Caki2 (cell line): Measurements from ENCODE around the gene PIH1D2. TPM values are rescaled to one million over a fixed set of nuclear protein-coding genes. Genes with fewer than 3 reads are reported as not detected.
A peak's percentile ranks its signal among the peaks of the same experiment; 100 is the strongest.
"Not testable (repeated sequence)": the region's sequence is repeated elsewhere in the genome, so short reads cannot be mapped to it uniquely, and the experiment has no call there.

ENCODE experiments used
- DNase-seq: peaks from one replicate; pipeline ENCODE4 v3.0.0-alpha.2; 2015; ENCODE audit warnings: low read depth
- in situ Hi-C: cut with HindIII; loops from 2 replicates; pipeline ENCODE4 v1.10.0; 2016; ENCODE audit warnings: low sequenced_read_pairs, low pct_unique_long_range_greater_than_20kb, mixed read lengths
- total RNA-seq: library from RNA; depleted of rRNA; stranded (reverse); fragments of >200 nt; shearing (Covaris generic); gene quantifications from 2 replicates; pipeline ENCODE4 v1.2.3, GENCODE V29; 2014; ENCODE audit warnings: low replicate concordance

Gene PIH1D2
- total RNA-seq, 1 experiment from 2014 or later: 11.4 TPM

DNA sequence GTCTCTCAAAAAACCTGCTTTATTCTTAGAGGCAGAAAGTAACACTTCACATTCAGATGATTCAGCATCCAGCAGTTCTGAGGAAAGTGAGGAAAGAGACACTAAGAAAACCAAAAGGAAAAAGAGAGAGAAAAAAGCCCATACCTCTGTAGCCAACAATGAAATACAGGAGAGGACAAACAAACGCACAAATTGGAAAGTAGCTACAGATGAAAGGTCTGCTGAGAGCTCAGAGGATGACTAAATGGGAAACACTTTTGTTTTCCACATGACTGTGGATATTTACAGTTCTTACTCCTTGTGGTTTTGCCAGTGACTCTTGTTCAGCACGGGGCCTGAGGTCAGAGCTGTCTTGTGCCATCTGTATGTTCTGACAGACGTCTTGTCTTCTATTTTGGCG, 8.9 kb upstream of the PIH1D2 start:
- DNase-seq: no peak
- in situ Hi-C loops: no loop called here

DNA sequence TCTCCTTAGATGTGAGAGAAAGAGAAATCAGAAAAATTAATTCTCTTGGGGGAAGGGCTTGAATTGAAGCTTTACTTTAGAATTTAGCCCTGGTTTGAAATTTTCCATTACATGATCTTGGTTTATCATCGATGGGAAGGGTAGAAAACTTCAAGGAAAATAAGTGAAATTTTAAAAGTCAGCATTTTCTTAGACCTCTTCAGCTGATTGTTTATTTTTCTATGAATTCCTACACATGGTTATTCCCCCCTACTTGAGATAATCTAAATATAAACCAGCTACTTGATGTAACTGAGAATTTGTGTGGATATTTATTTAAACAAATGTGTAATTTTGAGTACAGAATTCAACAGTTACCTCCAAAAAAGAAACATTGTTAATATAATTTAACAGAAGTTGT, 10.9 kb downstream of the PIH1D2 start:
- no peak for DNase-seq
- in situ Hi-C loops: no loop called here

DNA sequence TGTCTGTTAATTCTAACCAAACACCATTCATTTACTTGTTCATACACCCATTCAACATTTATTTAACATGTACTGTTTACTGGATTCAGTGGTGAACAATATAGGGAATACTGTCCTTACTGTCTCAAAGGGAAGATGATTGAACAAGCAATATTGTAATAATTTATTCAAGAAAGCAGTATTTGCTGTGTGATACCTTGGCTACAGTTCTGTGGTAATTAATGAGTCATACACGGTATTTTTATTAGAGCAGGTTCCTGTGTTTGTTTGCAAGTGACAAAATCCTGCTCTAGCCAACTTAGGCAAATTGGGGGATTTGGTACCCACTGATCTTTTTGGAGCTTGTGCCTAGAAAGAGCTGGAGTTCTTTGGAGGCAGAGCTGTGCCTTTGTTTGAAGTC, 15.7 kb downstream of the PIH1D2 start:
- in situ Hi-C loops: no loop called here
- no peak for DNase-seq

DNA sequence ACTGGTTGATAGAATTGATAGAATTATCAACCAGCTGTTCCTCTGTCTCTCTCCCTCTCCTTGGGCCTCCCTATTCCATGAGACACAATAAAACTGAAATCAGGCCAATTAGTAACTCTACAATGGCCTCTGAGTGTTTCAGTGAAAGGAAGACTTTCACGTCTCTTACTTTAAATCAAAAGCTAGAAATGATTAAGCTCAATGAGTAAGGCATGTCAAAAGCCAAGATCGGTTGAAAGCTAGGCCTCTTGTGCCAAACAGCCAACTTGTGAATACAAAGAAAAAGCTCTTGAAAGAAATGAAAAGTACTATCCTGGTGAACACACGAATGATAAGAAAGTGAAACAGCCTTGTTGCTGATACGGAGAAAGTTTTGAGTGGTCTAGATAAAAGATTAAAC, 16.6 kb downstream of the PIH1D2 start:
- no peak for DNase-seq
- in situ Hi-C loops: no loop called here

DNA sequence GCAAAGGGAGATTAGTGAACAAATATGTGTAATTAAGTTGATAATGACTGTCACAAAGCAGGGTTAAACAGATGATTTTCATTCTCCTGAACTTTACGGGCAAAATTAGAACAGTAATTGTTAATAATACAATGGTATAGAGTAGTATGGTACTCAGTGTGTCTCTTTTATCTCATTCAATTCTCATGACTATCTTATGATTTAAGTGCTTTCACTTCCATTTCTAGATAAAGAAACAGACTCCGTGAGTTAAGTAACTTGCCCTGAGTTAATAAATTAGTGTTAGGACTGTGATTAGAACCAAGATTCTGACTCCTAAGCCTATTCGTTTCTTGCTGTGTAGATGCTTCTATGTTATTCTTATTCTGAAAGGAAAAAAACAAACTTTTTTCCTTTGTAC, 22.0 kb downstream of the PIH1D2 start:
- no peak for DNase-seq

DNA sequence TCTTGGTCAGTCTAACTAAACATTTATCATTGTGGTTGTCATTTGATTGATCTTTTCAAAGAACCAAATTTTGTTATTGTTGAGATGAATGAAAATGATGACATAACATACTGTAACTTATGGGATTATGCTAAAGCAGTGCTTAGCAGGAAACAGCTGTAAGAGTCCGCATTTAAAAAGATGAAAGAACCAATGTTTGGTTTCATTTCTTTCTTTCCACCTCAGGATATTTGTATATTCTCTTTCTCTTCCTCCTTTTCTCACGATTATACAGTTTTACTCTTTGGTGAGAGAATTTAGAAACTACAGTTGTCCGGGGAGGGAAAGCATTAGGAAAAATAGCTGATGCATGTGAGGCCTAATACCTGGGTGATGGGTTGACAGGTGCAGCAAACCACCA, 23.1 kb downstream of the PIH1D2 start:
- no peak for DNase-seq

More for the DNA sequence above, 22.0 kb downstream of the PIH1D2 start:
- in situ Hi-C loops: no loop called here

DNA sequence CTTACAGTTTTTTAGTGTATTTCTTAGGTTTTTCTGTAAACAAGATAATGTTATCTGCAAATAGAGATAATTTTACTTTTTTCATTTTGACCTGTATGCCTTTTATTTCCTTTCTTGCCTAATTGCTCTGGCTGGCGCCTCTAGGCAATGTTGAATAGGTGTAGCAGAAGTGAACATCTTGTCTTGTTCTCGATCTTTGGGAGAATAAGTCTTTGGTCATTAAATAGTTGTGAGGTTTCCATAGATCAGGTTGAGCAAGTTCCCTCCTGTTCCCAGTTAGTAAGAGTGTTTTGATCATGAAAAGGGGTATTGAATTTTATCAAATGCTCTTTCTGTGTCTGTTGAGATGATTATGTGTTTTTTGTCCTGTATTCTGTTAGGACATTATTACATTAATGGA, 24.0 kb downstream of the PIH1D2 start:
- no peak for DNase-seq
- in situ Hi-C loops: no loop called here

More for the DNA sequence above, 23.1 kb downstream of the PIH1D2 start:
- in situ Hi-C loops: no loop called here

DNA sequence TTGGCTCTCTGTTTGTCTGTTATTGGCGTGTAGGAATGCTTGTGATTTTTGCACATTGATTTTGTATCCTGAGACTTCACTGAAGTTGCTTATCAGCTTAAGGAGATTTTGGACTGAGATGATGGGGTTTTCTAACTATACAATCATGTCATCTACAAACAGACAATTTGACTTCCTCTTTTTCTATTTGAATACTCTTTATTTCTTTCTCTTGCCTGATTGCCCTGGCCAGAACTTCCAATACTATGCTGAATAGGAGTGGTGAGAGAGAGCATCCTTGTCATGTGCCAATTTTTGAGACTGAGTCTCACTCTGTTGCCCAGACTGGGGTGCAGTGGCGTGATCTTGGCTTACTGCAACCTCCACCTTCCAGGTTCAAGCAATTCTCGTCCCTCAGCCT, 25.6 kb downstream of the PIH1D2 start:
- in situ Hi-C loops: not testable (repeated sequence)

DNA sequence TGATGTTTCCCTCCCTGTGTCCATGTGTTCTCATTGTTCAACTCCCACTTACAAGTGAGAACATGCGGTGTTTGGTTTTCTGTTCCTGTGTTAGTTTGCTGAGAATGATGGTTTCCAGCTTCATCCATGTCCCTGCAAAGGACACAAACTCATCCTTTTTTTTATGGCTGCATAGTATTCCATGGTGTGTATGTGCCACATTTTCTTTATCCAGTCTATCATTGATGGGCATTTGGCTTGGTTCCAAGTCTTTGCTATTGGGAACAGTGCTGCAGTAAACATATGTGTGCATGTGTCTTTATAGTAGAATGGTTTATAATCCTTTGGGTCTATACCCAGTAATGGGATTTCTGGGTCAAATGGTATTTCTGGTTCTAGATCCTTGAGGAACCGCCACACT, 27.2 kb downstream of the PIH1D2 start:
- not testable (repeated sequence) for DNase-seq

More for the DNA sequence above, 25.6 kb downstream of the PIH1D2 start:
- DNase-seq: not testable (repeated sequence)

DNA sequence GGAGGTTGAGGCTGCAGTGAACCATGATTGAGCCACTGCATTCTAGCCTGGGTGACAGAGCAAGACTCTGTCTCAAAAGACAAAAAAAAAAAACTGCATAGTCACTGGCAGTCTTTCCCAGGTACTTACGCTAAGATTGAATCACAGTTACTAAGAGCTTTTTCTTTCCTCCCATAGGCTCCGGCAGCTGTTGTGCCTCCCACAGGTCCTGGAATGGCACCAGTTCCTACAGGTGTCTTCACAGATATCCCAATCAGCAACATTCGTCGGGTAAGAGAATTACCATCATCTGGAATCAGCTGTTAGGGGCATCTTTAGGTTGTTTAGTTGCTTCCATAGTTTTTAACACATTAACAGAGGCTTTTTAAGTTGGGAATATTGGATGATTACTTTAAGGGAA, 28.9 kb downstream of the PIH1D2 start:
- DNase-seq: peak; percentile 83
- in situ Hi-C loops: no loop called here

More for the DNA sequence above, 27.2 kb downstream of the PIH1D2 start:
- in situ Hi-C loops: not testable (repeated sequence)

DNA sequence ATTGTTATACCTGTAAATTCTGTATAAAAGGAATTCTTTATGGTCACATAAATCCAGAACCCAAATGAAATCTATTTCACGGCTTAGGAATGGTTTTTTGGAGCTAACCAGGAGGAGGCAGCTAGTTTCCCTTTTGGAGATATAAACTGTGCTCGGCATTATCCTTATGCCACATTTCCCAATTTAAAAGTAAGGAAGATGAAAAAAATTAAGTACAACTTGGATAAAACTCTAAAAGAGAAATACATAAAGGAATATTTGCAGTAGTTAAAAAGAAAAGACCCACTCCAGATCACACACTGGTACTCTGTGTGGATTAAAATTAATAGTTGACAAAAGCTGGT, 30.9 kb downstream of the PIH1D2 start:
- no peak for DNase-seq
- in situ Hi-C loops: no loop called here

DNA sequence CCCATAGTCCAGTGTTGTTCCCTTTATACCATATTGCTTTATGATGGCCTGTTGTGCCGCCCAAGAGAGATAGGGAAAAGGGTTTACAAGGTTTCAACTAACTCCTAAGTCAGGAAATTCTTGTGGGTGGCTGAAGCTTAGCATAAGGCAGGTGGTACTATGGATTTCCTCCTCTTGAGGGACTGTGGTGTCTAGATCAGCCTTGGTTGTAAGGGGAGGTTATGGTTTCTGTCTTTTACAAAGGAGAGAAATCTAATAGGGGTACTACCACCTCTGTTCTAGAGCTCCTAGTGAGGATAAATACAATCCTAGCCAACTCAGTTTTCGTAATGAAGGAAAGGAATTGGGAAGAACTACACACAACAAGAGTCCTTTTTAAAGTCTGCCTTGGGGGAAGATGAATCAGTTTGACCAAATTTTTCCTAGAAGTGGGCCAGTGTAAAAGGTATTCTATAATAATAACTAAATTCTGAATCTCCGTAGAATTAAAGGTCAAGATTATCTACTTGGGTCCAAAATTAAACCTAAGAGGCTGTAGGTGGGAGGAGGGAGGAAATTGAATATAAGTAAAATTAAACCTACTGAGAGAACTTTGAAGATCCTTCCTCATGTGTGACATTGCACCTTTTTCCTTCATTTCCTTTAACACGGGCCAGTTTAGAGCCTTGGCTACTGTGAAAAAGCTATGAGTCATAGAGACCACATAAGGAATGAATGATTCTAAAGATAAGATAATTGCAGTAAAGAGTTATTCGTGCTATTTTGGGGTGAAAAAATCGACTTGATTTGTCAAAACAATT, 31.5 kb downstream of the PIH1D2 start:
- DNase-seq: peak; percentile 48
- in situ Hi-C loops: no loop called here

DNA sequence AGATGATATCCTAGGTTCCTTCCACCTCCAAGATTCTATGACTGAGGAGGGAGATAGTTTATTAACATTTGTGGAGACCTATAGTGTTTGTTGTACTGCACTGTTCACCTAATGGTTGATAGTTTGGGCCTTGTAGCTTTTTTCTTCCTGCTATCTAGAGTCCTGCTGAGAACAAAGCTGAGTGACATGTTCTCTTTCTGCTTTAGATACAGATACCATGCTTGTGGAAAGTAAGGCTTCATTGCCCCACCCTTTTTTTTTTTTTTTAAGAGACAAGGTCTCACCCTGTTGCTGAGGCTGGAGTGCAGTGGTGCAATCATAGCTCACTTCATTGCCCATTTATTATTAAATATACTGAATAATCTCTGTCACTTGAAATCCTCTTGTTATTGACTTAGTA, 36.3 kb downstream of the PIH1D2 start:
- in situ Hi-C loops: no loop called here
- no peak for DNase-seq

DNA sequence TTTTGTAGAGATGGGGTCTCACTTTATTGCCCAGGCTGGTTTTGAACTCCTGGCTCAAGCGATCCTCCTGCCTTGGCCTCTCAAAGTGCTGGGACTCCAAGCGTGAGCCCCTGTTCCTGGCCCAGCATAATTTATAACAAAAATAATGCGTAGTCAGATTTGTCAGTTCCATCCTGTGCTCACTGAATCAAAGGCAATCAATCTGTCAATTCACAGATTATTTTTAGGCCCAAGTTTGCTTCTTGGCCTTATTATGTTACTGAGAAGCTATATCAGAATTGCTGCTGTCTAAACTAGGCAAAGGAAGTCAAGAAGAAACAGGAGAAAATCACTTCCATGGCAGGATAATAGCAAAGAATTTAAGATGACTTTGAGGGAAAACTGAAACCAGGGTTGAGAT, 39.9 kb downstream of the PIH1D2 start:
- DNase-seq: no peak
- in situ Hi-C loops: no loop called here

DNA sequence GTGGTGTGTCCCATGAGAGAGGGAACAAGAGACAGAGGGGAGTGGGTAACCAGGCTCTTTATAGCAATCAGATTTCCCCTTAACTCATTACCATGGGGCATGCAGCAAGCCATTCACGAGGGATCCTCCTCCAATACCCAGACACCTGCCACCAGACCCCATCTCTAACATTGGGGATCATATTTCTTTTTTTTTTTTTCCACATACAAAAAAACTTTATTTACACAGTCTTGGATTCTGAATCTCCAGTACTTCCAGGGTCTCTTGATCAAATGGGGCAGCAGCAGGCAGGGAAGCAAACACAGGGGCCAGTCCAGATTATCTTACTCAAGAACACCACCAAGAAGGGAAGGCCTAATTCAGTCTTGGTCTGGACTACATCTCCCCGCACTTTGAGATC, 44.4 kb downstream of the PIH1D2 start:
- in situ Hi-C loops: no loop called here
- no peak for DNase-seq

DNA sequence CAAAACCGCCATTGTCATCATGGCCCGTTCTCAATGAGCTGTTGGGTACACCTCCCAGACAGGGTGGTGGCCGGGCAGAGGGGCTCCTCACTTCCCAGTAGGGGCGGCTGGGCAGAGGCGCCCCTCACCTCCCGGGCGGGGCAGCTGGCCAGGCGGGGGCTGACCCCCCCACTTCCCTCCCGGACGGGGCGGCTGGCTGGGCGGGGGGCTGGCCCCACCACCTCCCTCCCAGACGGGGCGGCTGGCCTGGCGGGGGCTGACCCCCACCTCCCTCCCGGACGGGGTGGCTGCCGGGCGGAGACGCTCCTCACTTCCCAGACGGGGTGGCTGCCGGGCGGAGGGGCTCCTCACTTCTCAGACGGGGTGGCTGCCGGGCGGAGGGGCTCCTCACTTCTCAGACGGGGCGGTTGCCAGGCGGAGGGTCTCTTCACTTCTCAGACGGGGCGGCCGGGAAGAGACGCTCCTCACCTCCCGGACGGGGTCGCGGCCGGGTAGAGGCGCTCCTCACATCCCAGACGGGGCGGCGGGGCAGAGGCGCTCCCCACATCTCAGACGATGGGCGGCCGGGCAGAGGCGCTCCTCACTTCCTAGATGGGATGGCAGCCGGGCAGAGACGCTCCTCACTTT, 46.9 kb downstream of the PIH1D2 start:
- DNase-seq, in situ Hi-C loops: not testable (repeated sequence)

DNA sequence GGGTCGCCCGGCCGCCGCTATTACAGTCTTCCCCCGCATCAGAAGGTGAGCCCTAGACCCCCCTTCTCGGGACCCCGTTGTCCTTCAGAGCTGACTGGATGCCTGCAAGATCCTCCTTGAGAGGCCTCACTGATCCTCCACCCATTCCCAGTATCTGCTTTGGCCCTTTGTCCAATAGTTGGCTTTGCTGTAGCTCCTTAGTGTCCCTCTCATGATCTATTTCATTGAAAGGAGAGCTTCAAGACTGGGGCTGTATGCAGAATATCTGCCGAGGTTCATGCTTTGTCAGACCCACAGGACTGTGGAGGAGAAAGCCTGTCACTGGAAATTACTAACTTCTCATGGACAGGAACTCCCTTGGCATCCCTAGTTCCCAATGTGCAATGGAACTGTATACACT, 48.1 kb downstream of the PIH1D2 start:
- no peak for DNase-seq
- in situ Hi-C loops: no loop called here

DNA sequence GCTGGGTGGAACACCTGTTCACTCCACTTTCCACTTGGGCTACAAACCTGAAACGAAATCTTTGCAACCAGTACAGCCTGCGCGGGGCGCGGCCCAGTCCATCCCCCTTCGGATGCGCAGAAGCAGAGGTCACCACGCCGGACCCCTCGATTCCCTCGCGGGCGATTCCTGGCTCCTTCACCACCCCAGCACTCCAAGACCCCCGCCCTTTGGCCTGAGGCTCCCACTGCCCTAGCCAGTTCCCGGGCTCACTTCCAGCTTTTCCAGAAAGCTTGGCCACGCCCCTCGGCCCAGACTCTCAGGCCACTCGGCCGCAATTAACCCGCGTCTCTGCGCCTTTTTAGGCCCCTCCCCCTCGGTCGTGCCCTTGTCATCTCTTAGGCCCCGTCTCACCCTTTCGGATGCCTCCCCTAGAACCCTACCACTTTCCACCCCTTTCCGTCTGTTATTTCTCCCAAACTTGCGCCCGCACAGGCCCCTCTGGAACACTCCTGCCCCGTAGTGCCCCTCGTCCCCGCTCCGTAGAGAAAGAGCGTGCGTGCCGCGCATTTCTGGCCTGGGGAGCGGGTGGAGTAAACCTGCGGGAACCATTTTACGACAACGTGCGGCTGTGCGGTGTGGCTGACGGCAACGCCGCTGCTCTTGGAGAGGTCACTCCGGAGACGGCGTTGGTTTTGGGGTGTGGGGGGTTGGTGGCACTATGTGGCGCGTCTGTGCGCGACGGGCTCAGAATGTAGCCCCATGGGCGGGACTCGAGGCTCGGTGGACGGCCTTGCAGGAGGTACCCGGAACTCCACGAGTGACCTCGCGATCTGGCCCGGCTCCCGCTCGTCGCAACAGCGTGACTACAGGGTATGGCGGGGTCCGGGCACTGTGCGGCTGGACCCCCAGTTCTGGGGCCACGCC, 48.8 kb downstream of the PIH1D2 start, which contains the start of gene DLAT:
Gene DLAT, plus strand, starts transcription at position 636 of the 906 bp plus-strand sequence. Its CDS starts 65 bp downstream, at position 701.
- peak; percentile 84 for DNase-seq
- in situ Hi-C loops: no loop called here
